Keratinocyte (primary cell): ENCODE data around the gene SSB.

Source experiments
- EZH2 ChIP-seq: IDR thresholded peaks from one replicate; pipeline ENCODE4 v1.6.1; 2012; ENCODE audit warnings: inconsistent platforms, mild to moderate bottlenecking, low read length, moderate library complexity
- TF ChIP-seq, protein P1 (sequence below), 3 experiments: IDR thresholded peaks in 1 of 3; conservative IDR thresholded peaks in 1 of 3; optimal IDR thresholded peaks in 1 of 3; 2 replicates in 2 of 3; 3 replicates in 1 of 3; pipeline versions ENCODE3 to v1.5.1; 2011; ENCODE audit warnings: low read length in 3 of 3, mild to moderate bottlenecking in 3 of 3, moderate library complexity in 2 of 3, control low read depth in 1 of 3, inconsistent platforms in 1 of 3; ENCODE audit not compliant: insufficient read depth in 2 of 3; ENCODE audit errors: extremely low read depth in 1 of 3

DNA sequence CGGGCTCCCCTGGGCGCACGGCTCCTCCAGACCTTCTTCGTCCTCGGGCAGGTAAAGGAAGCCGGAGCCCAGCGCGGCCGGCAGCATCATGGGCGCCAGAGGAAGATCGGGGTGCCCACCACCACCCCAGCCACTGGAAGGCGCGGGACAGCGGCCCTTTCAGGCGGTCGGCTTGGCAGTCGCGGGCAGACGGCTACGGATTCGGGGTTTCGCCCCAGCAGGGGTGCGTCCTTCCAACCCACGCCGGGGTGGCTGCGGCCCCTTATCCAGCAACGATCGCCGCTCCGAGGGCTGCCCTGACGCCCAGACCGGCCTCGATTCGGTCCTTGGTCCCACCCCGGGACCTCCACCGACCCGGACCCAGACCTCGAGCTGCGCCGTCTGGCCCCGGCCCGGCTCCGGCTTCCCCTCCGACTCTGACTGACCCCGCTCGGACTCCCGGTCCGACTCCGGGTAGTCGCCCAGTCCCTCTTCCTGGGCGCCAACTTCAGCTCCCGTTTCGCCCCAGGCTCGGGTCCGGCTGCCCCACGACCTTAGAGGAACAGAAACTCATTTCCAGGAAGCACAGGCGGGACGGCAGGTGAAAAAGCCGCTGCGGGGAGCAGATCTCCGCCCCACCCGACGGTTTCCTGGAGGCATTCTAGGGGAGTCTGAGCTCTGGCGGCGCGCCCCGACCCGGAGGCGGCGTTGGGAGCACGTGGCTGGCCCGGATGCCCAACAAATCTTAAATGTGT, 30.2 kb upstream of the SSB start:
- TF ChIP-seq, protein P1, sequence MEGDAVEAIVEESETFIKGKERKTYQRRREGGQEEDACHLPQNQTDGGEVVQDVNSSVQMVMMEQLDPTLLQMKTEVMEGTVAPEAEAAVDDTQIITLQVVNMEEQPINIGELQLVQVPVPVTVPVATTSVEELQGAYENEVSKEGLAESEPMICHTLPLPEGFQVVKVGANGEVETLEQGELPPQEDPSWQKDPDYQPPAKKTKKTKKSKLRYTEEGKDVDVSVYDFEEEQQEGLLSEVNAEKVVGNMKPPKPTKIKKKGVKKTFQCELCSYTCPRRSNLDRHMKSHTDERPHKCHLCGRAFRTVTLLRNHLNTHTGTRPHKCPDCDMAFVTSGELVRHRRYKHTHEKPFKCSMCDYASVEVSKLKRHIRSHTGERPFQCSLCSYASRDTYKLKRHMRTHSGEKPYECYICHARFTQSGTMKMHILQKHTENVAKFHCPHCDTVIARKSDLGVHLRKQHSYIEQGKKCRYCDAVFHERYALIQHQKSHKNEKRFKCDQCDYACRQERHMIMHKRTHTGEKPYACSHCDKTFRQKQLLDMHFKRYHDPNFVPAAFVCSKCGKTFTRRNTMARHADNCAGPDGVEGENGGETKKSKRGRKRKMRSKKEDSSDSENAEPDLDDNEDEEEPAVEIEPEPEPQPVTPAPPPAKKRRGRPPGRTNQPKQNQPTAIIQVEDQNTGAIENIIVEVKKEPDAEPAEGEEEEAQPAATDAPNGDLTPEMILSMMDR (optimal IDR thresholded peaks at IDR 0.05 in 1 of 3, IDR thresholded peaks at IDR 0.05 in 1 of 3, conservative IDR thresholded peaks at IDR 0.05 in 1 of 3; ENCODE audit: extremely low read depth in 1 of 3, insufficient read depth in 2 of 3, low read length in 3 of 3) = no peak
- peak; percentile 71 for TF ChIP-seq EZH2
